ENCODE results near the gene STARD4. TPM values are rescaled to one million over a fixed set of nuclear protein-coding genes. Genes with fewer than 3 reads are reported as not detected.

The STARD4 gene
- total RNA-seq, 1 donor from 2014 or later = 9.9 TPM

GRCh38 chr5:111505096-111505495, 7.2 kb downstream of the STARD4 start:
- Histone ChIP-seq H3K9me3 (ENCODE audit: control insufficient read depth in 3 of 3, low read length in 3 of 3) (no peaks in the 10 kb centered on the region), H3K4me1 (ENCODE audit: control insufficient read depth in 3 of 3, insufficient read depth in 3 of 3, low read length in 3 of 3) (no peaks in the 10 kb centered on the region), H3K36me3 (ENCODE audit: control insufficient read depth in 3 of 3, insufficient read depth in 3 of 3, low read length in 3 of 3) (no peaks in the 10 kb centered on the region), H3K4me3 (ENCODE audit: low read length in 3 of 3) (no peak overlapping the region), H3K27me3 (ENCODE audit: control insufficient read depth in 3 of 3, insufficient read depth in 3 of 3, low read length in 3 of 3) (no peaks in the 10 kb centered on the region), H3K9ac (ENCODE audit: low read depth in 1 of 3, low read length in 3 of 3) (no peak overlapping the region), H3K27ac (ENCODE audit: low read depth, low read length) (no peak overlapping the region)

GRCh38 chr5:111502956-111503355, 9.4 kb downstream of the STARD4 start:
- Histone ChIP-seq H3K9ac (ENCODE audit: low read depth in 1 of 3, low read length in 3 of 3) (no peak overlapping the region), H3K9me3 (ENCODE audit: control insufficient read depth in 3 of 3, low read length in 3 of 3) (no peaks in the 10 kb centered on the region), H3K36me3 (ENCODE audit: control insufficient read depth in 3 of 3, insufficient read depth in 3 of 3, low read length in 3 of 3) (no peaks in the 10 kb centered on the region), H3K4me1 (ENCODE audit: control insufficient read depth in 3 of 3, insufficient read depth in 3 of 3, low read length in 3 of 3) (no peaks in the 10 kb centered on the region), H3K4me3 (ENCODE audit: low read length in 3 of 3) (no peak overlapping the region), H3K27ac (ENCODE audit: low read depth, low read length) (no peak overlapping the region), H3K27me3 (ENCODE audit: control insufficient read depth in 3 of 3, insufficient read depth in 3 of 3, low read length in 3 of 3) (no peaks in the 10 kb centered on the region)

GRCh38 chr5:111498346-111498745, 14.0 kb downstream of the STARD4 start:
- H3K4me1 ChIP-seq (ENCODE audit: control insufficient read depth in 3 of 3, insufficient read depth in 3 of 3, low read length in 3 of 3) = no peaks in the 10 kb centered on the region
- H3K27ac ChIP-seq (ENCODE audit: low read depth, low read length) = no peak overlapping the region
- no peaks in the 10 kb centered on the region for H3K36me3 ChIP-seq (ENCODE audit: control insufficient read depth in 3 of 3, insufficient read depth in 3 of 3, low read length in 3 of 3)
- no peak overlapping the region for H3K4me3 ChIP-seq (ENCODE audit: low read length in 3 of 3)
- no peaks in the 10 kb centered on the region for H3K27me3 ChIP-seq (ENCODE audit: control insufficient read depth in 3 of 3, insufficient read depth in 3 of 3, low read length in 3 of 3)
- no peaks in the 10 kb centered on the region for H3K9me3 ChIP-seq (ENCODE audit: control insufficient read depth in 3 of 3, low read length in 3 of 3)
- no peak overlapping the region for H3K9ac ChIP-seq (ENCODE audit: low read depth in 1 of 3, low read length in 3 of 3)

- no peaks in the 10 kb centered on the region for H3K36me3 ChIP-seq (ENCODE audit: control insufficient read depth in 3 of 3, insufficient read depth in 3 of 3, low read length in 3 of 3)
- no peak overlapping the region for H3K27ac ChIP-seq (ENCODE audit: low read depth, low read length)
- no peaks in the 10 kb centered on the region for H3K4me1 ChIP-seq (ENCODE audit: control insufficient read depth in 3 of 3, insufficient read depth in 3 of 3, low read length in 3 of 3)
- no peak overlapping the region for H3K4me3 ChIP-seq (ENCODE audit: low read length in 3 of 3)
- no peaks in the 10 kb centered on the region for H3K27me3 ChIP-seq (ENCODE audit: control insufficient read depth in 3 of 3, insufficient read depth in 3 of 3, low read length in 3 of 3)
- H3K9ac ChIP-seq (ENCODE audit: low read depth in 1 of 3, low read length in 3 of 3) = no peak overlapping the region
- no peaks in the 10 kb centered on the region for H3K9me3 ChIP-seq (ENCODE audit: control insufficient read depth in 3 of 3, low read length in 3 of 3)
These were observed 17.2 kb downstream of the STARD4 start for GRCh38 chr5:111495159-111495558.

GRCh38 chr5:111494355-111494999, 17.9 kb downstream of the STARD4 start:
- H3K36me3 ChIP-seq (ENCODE audit: control insufficient read depth in 3 of 3, insufficient read depth in 3 of 3, low read length in 3 of 3) = no peaks in the 10 kb centered on the region
- no peak overlapping the region for H3K9ac ChIP-seq (ENCODE audit: low read depth in 1 of 3, low read length in 3 of 3)
- no peak overlapping the region for H3K4me3 ChIP-seq (ENCODE audit: low read length in 3 of 3)
- H3K27me3 ChIP-seq (ENCODE audit: control insufficient read depth in 3 of 3, insufficient read depth in 3 of 3, low read length in 3 of 3) = no peaks in the 10 kb centered on the region
- no peaks in the 10 kb centered on the region for H3K9me3 ChIP-seq (ENCODE audit: control insufficient read depth in 3 of 3, low read length in 3 of 3)
- H3K4me1 ChIP-seq (ENCODE audit: control insufficient read depth in 3 of 3, insufficient read depth in 3 of 3, low read length in 3 of 3) = no peaks in the 10 kb centered on the region
- no peak overlapping the region for H3K27ac ChIP-seq (ENCODE audit: low read depth, low read length)

GRCh38 chr5:111493031-111493430, 19.3 kb downstream of the STARD4 start:
- Histone ChIP-seq H3K4me1 (ENCODE audit: control insufficient read depth in 3 of 3, insufficient read depth in 3 of 3, low read length in 3 of 3) (no peaks in the 10 kb centered on the region), H3K36me3 (ENCODE audit: control insufficient read depth in 3 of 3, insufficient read depth in 3 of 3, low read length in 3 of 3) (no peaks in the 10 kb centered on the region), H3K27ac (ENCODE audit: low read depth, low read length) (no peak overlapping the region), H3K9ac (ENCODE audit: low read depth in 1 of 3, low read length in 3 of 3) (no peak overlapping the region), H3K4me3 (ENCODE audit: low read length in 3 of 3) (no peak overlapping the region), H3K27me3 (ENCODE audit: control insufficient read depth in 3 of 3, insufficient read depth in 3 of 3, low read length in 3 of 3) (no peaks in the 10 kb centered on the region), H3K9me3 (ENCODE audit: control insufficient read depth in 3 of 3, low read length in 3 of 3) (no peaks in the 10 kb centered on the region)

GRCh38 chr5:111488353-111488752, 24.0 kb downstream of the STARD4 start:
- H3K36me3 ChIP-seq (ENCODE audit: control insufficient read depth in 3 of 3, insufficient read depth in 3 of 3, low read length in 3 of 3) = no peaks in the 10 kb centered on the region
- H3K4me1 ChIP-seq (ENCODE audit: control insufficient read depth in 3 of 3, insufficient read depth in 3 of 3, low read length in 3 of 3) = no peaks in the 10 kb centered on the region
- no peak overlapping the region for H3K27ac ChIP-seq (ENCODE audit: low read depth, low read length)
- no peak overlapping the region for H3K4me3 ChIP-seq (ENCODE audit: low read length in 3 of 3)
- no peaks in the 10 kb centered on the region for H3K9me3 ChIP-seq (ENCODE audit: control insufficient read depth in 3 of 3, low read length in 3 of 3)
- H3K9ac ChIP-seq (ENCODE audit: low read depth in 1 of 3, low read length in 3 of 3) = no peak overlapping the region
- no peaks in the 10 kb centered on the region for H3K27me3 ChIP-seq (ENCODE audit: control insufficient read depth in 3 of 3, insufficient read depth in 3 of 3, low read length in 3 of 3)

GRCh38 chr5:111486926-111487325, 25.4 kb downstream of the STARD4 start:
- no peak overlapping the region for H3K27ac ChIP-seq (ENCODE audit: low read depth, low read length)

GRCh38 chr5:111486055-111486454, 26.3 kb downstream of the STARD4 start:
- no peak overlapping the region for H3K27ac ChIP-seq (ENCODE audit: low read depth, low read length)
- H3K4me3 ChIP-seq (ENCODE audit: low read length in 3 of 3) = no peak overlapping the region
- no peaks in the 10 kb centered on the region for H3K27me3 ChIP-seq (ENCODE audit: control insufficient read depth in 3 of 3, insufficient read depth in 3 of 3, low read length in 3 of 3)
- no peak overlapping the region for H3K9ac ChIP-seq (ENCODE audit: low read depth in 1 of 3, low read length in 3 of 3)
- H3K36me3 ChIP-seq (ENCODE audit: control insufficient read depth in 3 of 3, insufficient read depth in 3 of 3, low read length in 3 of 3) = no peaks in the 10 kb centered on the region
- no peaks in the 10 kb centered on the region for H3K4me1 ChIP-seq (ENCODE audit: control insufficient read depth in 3 of 3, insufficient read depth in 3 of 3, low read length in 3 of 3)
- no peaks in the 10 kb centered on the region for H3K9me3 ChIP-seq (ENCODE audit: control insufficient read depth in 3 of 3, low read length in 3 of 3)

More at GRCh38 chr5:111486926-111487325, 25.4 kb downstream of the STARD4 start:
- Histone ChIP-seq H3K4me3 (ENCODE audit: low read length in 3 of 3) (no peak overlapping the region), H3K9ac (ENCODE audit: low read depth in 1 of 3, low read length in 3 of 3) (no peak overlapping the region), H3K27me3 (ENCODE audit: control insufficient read depth in 3 of 3, insufficient read depth in 3 of 3, low read length in 3 of 3) (no peaks in the 10 kb centered on the region), H3K36me3 (ENCODE audit: control insufficient read depth in 3 of 3, insufficient read depth in 3 of 3, low read length in 3 of 3) (no peaks in the 10 kb centered on the region), H3K9me3 (ENCODE audit: control insufficient read depth in 3 of 3, low read length in 3 of 3) (no peaks in the 10 kb centered on the region), H3K4me1 (ENCODE audit: control insufficient read depth in 3 of 3, insufficient read depth in 3 of 3, low read length in 3 of 3) (no peaks in the 10 kb centered on the region)

GRCh38 chr5:111480346-111480745, 32.0 kb downstream of the STARD4 start:
- Histone ChIP-seq H3K27ac (ENCODE audit: low read depth, low read length) (no peak overlapping the region), H3K4me3 (ENCODE audit: low read length in 3 of 3) (no peak overlapping the region), H3K36me3 (ENCODE audit: control insufficient read depth in 3 of 3, insufficient read depth in 3 of 3, low read length in 3 of 3) (no peaks in the 10 kb centered on the region), H3K4me1 (ENCODE audit: control insufficient read depth in 3 of 3, insufficient read depth in 3 of 3, low read length in 3 of 3) (no peaks in the 10 kb centered on the region), H3K9me3 (ENCODE audit: control insufficient read depth in 3 of 3, low read length in 3 of 3) (no peaks in the 10 kb centered on the region), H3K9ac (ENCODE audit: low read depth in 1 of 3, low read length in 3 of 3) (no peak overlapping the region), H3K27me3 (ENCODE audit: control insufficient read depth in 3 of 3, insufficient read depth in 3 of 3, low read length in 3 of 3) (no peaks in the 10 kb centered on the region)
